Right ventricle myocardium inferior (tissue), 1 donor: ENCODE measurements around the gene PRKAG1. TPM values are rescaled to one million over a fixed set of nuclear protein-coding genes. Genes with fewer than 3 reads are reported as not detected.

Experiments
- ATAC-seq: fragments of 200-7000 bp; cut with Tn5 transposase; one replicate; pipeline ENCODE4 v1.9.1; 2020; ENCODE audit warnings: mild to moderate bottlenecking, moderate library complexity
- DNase-seq: peaks from one replicate; pipeline ENCODE4 v3.0.0; 2021; ENCODE audit errors: missing footprints
- intact Hi-C: fragments of 100-400 bp; cut with DNase I; formaldehyde crosslinking; loops from one replicate; pipeline ENCODE4 v1.11.0; 2022
- total RNA-seq: library from RNA; stranded (reverse); fragmentation: NEBNext Ultra II Directional; extraction: Animal tissue kit (Norgen Biotek cat#: 25700); gene quantifications from one replicate; pipeline ENCODE4 v1.2.1, GENCODE V29; 2021
- donor health status: DM: no; HTN: yes; CAD: no; lungs with severe emphysema.

Gene PRKAG1
- total RNA-seq, 1 donor from 2014 or later, result 93.8 TPM

- intact Hi-C loops, result no loop called here
- DNase-seq (no peak), ATAC-seq (no peak)
Observed at GRCh38 chr12:49034286-49034622, 15.7 kb upstream of the PRKAG1 start.

- ATAC-seq (no peak), DNase-seq (no peak)
- intact Hi-C loops, result no loop called here
Observed at GRCh38 chr12:49033611-49034285, 15.2 kb upstream of the PRKAG1 start.

GRCh38 chr12:49032679-49033447, 14.3 kb upstream of the PRKAG1 start:
- intact Hi-C loops, result no loop called here
- ATAC-seq, result no peak
- no peak for DNase-seq

- ATAC-seq (no peak), DNase-seq (no peak)
- intact Hi-C loops, result no loop called here
Observed at GRCh38 chr12:49032276-49032675, 13.7 kb upstream of the PRKAG1 start.

GRCh38 chr12:49031573-49032161, 13.1 kb upstream of the PRKAG1 start:
- intact Hi-C loops, result no loop called here

GRCh38 chr12:49030714-49031572, 12.4 kb upstream of the PRKAG1 start:
- DNase-seq (no peak), ATAC-seq (no peak)
- intact Hi-C loops, result no loop called here

More at GRCh38 chr12:49031573-49032161, 13.1 kb upstream of the PRKAG1 start:
- ATAC-seq, result no peak
- no peak for DNase-seq

- ATAC-seq (no peak), DNase-seq (no peak)
- intact Hi-C loops, result no loop called here
Observed at GRCh38 chr12:49030119-49030518, 11.5 kb upstream of the PRKAG1 start.

- DNase-seq (no peak), ATAC-seq (no peak)
- intact Hi-C loops, result no loop called here
Observed at GRCh38 chr12:49028666-49029275, 10.2 kb upstream of the PRKAG1 start.

- intact Hi-C loops, result no loop called here
- ATAC-seq (no peak), DNase-seq (no peak)
Observed at GRCh38 chr12:49027846-49028555, 9.4 kb upstream of the PRKAG1 start.

- DNase-seq (no peak), ATAC-seq (no peak)
- intact Hi-C loops, result no loop called here
Observed at GRCh38 chr12:49026678-49027480, 8.3 kb upstream of the PRKAG1 start.

- no peak for DNase-seq
- no peak for ATAC-seq
- intact Hi-C loops, result no loop called here
Observed at GRCh38 chr12:49026101-49026500, 7.5 kb upstream of the PRKAG1 start.

- intact Hi-C loops, result no loop called here
- ATAC-seq, result no peak
- DNase-seq, result no peak
Observed at GRCh38 chr12:49025463-49025862, 6.9 kb upstream of the PRKAG1 start.

GRCh38 chr12:49024543-49024942, 6.0 kb upstream of the PRKAG1 start:
- DNase-seq (no peak), ATAC-seq (no peak)
- intact Hi-C loops, result no loop called here

- intact Hi-C loops, result no loop called here
- DNase-seq (no peak), ATAC-seq (no peak)
Observed at GRCh38 chr12:49023812-49024211, 5.2 kb upstream of the PRKAG1 start.

GRCh38 chr12:49022558-49023178, 4.1 kb upstream of the PRKAG1 start:
- no peak for ATAC-seq
- intact Hi-C loops, result no loop called here
- no peak for DNase-seq

GRCh38 chr12:49021292-49021915, 2.8 kb upstream of the PRKAG1 start:
- ATAC-seq, result no peak
- intact Hi-C loops, result no loop called here
- no peak for DNase-seq

GRCh38 chr12:49020441-49020840, 1.9 kb upstream of the PRKAG1 start:
- no peak for ATAC-seq
- intact Hi-C loops, result no loop called here
- no peak for DNase-seq
